ENCODE measurements around the gene SLC35D2.

Gene SLC35D2

DNA sequence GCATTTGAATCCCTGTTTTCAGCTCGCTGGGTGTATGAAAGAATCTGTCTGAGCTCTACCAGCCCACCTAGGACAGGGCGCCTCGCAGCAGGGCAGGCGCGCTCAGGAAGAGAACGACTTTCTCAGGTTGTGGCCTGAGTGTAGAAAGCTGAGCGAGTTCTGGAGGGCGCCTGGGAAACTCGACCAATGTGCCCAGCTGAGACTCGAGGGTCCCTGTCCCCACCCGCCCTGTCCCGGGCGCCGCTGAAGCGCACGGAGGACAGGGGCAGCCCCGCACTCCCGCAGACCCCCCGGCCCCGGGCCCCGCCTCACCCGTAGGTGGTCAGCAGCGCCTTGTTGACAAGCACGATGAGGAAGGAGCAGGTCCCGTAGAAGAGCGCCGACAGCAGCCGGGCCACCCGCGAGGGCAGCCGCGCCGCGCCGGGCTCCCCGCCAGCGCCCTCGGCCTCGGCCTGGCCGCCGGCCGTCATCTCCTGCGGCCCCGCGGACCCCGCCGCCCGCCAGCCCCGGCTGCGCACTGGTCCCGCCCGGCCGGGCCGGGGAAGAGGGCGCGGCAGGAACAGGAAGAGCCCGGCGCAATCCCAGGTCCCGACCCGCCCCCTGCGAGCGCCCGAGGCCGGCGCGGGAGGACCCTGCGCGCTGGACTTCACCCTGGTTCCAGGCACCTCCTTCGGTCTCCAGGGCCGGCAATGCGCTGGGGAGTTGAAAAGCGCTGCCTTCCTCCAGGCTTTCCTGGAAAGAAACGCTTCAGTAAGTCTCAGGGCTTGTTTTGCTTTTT is at the start of gene SLC35D2:
Gene SLC35D2, minus strand, starts transcription at position 547 of the 778 bp plus-strand sequence. Its CDS starts 77 bp downstream, at position 470.
- peak; percentile 76 for DNase-seq

DNA sequence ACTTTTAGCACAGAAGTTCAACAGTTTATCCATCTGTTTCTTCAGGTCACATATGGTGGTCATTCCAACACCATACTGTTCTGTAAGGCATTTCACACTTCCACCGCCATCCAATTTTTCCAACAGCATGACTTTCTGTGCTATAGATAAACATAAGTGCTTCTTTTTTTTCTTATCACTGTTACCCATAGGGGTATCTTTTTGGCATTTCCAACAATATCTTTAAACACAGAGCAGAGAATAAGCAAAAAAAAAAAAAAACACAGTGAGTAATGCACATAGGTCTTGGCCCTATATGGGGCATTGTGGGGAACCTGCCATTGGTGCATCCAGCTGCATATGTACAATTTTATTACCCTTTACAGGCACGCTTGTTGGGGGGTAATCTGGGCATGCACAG is 46.9 kb upstream of the SLC35D2 start:
- DNase-seq: no peak

DNA sequence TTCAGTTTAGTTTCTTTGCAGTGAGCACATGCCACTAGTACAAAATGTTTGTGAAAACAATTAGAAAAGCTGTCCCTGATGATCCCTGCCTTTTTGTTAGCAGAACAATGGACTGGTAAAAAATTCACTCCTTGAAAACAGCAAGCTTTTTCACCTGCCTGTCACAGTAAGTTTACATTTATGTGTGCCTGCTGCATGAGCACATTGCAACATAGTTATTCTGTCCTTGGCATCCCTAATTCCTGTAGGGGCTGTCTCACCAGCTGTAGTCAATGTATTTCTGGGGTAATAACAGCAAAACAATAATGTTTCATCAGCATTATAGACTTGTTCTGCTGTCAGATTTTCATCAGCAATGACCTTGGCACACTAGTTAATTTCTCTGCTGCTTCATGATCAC is 46.2 kb upstream of the SLC35D2 start:
- no peak for DNase-seq

DNA sequence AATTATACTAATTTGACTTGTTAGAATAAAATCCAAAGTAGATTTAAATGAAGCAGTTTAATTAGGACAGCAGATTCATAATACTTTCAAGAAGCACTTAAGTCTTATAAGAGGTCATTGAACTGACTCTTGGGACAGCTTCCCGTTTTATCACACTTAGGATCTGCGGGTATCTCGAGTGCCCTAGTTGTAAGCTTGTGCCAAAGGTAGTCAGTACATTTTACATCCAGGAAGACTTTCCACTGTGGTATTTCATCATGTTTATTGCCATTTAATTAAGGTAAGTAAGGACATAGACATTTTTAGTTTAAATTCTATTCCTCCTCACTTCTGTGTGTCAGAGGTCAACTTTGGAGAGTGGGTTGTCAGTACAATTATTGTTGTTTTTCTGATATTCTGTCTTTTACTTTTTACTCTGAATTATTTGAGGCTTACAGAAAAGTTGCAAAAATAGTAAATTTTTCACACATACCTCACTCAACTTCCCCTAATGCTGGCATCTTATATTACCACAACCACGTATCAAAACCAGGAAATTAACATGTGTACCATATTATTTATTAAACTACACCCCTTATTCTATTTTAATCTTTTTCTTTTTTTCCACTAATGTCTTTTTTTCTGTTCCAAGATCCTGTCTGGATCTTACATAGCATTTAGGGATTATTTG is 42.1 kb upstream of the SLC35D2 start:
- no peak for DNase-seq

DNA sequence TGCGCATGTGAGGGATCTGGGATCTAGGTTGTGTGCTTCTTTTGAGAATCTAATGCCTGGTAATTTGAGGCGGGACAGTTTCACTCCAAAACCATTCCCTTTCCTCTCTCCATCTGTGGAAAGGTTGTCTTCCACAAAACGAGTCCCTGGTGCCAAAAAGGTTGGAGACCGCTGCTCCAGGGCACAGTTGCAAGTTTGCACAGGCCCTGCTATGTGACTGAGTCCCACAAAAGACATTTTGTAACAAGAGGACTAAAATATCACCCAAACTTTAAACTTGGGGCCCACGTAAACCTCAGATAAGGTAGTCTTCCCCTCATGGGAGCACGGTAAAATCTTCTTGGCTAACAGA is 40.5 kb upstream of the SLC35D2 start:
- DNase-seq: no peak

DNA sequence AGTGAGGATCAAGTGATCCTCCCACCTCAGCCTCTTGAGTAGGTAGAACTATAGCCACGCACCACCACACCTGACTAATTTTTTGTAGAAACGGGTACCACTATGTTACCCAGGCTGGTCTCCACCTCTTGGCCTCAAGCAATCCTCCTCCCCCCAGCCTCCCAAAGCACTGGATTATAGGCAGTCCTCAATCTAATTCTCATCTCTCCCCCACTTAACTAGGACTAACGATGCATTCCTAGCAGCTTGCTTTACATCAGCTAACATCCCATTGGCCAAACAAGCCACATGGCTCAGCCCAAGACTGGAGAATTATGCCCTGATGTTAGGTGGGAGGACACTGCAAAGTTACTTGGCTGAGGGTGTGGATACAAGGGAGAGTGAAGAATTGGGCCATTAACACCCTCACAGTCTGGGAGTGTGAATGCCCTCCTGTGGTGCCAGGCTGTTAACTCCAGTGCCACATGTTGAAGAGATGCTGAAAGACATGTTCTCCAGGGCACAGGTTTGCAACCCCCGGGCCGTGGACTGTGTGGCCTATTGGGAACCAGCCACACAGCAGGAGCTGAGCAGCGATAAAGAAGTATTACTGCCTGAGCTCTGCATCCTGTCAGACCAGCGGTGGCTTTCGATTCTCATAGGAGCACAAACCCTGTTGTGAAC is 39.9 kb upstream of the SLC35D2 start:
- no peak for DNase-seq

DNA sequence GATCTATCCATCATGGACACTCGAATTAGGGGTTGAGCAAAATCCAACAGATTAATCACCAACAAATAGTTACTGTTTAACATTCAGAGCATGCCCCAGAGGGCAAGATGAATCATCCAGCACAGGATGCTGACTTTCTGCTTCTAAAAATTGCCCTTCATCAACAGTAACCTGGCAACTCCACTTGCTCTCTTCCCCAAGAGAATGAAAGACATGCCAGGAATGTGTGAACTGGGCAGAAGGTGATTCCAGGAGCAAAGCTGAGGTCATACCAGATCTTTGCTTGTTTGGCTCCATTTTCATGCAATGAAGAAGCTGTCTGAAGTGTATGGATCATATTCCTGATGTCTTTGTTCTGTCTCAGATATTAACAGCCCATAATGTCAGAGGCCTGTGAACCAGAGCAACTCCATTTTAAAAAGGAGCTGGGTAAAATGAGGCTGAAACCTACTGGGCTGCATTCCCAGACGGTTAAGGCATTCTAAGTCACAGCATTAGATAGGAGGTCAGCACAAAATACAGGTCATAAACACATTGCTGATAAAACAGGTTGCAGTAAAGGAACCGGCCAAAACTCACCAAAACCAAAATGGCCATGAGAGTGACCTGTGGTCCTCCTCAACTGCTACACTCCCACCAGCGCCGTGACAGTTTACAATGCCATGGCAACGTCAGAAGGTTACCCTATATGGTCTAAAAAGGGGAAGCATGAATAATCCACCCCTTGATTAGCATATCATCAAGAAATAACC is 37.1 kb upstream of the SLC35D2 start:
- DNase-seq: peak; percentile 98

DNA sequence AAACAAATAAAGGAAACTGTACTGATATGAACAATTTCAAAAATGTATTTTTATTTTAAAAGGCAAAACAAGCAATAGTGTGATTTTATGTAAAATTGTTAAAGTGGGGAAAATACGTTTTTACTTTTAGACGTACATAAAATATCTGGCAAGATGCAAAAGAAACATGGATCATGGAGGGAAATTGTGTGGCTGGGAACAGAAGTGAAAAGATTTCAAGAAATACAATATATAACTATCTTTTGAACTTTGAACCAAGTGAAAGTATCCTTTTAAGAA is 36.1 kb upstream of the SLC35D2 start:
- no peak for DNase-seq

DNA sequence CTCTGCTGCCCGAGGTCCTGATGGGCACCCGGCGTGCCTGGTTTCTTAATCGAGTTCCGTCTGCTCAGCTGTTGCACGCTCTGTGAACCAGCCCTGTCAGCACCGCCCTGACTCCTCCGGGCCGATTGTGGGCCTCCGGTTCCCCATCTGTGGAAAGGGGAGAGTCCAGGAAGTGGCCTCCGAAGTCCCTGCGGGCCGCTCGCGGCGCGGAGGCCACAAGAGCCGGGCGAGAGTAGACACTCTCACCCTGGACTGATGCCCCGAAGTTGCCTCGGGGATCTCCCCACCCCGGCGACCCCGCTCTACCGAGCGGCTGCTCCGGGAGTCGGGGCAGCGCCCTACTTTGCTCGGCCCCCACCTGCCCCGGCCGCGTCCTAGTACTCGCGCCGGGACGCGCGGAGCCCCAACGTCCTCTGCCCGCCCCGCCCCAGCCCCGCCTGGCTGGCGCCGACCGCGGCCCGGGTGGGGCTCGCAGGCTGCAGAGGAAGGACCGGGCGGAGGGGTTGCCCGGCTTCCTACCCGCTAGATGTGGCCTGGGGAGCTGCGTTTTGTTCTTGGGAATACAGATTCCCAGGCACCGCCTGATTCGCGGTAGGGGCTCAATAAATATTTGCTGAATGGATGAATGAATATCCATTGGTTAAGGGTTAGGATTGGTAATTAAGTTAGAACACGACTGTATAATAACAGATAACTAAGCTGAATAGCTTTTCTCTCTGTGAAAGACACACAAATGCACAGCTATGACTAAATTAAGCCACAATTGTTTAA is 35.6 kb upstream of the SLC35D2 start:
- DNase-seq: peak; percentile 71

DNA sequence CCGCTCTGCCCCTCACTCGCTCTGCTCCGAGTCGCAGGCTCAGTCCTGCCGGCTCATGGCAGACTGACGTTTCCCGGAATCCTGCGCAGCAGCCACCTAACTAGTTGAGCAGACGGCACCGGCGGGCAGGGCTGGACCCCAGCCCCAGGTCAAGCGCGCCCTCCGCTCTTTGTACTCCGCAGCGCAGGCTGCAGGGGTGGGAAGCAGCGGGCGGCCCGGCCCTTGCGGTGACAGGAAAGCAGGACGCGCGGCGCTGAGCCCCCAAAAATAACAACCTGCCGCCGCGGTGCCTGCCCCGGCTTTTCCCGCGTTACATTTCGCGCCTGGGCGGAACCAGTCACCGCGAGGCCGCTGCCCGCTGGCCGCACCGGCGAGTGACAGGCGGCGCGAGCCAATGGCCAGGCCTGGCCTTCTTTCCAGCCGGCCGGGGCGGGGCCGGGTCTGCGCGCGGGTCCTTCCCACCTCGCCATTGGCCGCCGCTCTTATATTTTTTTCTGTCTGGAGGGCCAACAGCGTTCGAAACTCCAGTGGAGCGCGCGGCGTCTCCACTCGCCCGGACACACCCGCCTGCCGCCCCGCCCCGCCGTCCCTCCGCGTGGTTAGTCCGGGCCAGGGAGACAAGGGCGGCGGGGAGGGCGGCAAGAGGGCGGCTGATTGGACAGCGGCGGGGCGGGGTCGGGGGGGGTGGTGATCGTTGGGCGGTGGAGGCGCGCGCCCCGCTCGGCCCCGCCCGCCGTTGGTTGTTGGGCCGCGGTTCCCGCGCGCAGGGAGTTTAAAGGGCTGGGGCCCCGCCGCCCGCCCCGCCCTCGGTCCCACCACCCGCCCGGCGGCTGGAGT is 34.8 kb upstream of the SLC35D2 start, which contains the start of gene ZNF367:
Gene ZNF367, minus strand, starts transcription at position 288 of the 837 bp plus-strand sequence. CDS start 338 bp downstream, outside the sequence.
- DNase-seq: peak; percentile 99

DNA sequence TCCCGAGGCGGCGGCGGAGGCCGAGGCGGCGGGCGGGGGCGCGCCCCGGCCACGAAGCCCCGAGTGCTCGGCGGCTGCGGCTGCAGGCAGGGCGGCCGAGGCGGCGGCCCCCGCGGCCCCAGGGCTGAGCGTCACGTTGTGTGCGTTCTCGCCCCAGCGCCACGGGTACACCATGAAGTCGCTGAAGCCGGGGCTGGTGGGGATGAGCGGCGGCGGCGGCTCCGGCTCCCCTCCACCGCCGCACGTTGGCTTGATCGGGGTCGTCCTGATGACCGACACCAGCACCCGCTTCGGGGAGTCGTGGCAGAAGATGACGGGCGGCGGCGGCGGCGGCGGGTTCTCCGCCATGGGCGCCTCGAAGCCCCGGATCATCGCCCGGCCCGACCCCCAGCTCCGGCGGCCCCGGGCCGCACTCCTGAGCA is 34.2 kb upstream of the SLC35D2 start:
- peak; percentile 36 for DNase-seq

DNA sequence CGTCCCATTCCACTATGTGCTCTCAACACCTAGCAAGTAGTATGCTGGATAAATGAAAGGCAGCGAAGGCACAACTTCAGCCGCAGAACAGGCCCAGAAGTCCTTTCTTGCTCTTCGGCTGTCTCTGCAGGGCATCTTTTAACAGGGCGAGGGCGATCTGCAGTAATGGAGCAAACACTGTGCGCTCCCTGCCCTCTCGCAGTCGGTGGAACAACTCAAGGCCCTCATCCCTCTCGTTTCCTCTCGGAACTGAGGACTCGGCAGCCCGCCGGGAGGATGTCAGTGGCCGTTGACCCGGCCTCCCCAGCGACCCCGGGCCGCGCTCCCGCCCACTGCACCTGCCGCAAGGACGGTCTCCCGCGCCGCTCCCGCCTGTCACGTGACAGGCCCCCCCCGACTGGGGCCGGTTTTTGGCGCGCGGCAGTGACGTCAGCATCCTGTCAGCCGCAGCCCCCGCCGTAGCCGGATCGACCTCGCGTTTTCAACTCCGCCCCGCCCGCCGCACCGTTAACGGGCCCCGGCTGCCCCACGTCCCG is 33.6 kb upstream of the SLC35D2 start:
- peak; percentile 82 for DNase-seq

DNA sequence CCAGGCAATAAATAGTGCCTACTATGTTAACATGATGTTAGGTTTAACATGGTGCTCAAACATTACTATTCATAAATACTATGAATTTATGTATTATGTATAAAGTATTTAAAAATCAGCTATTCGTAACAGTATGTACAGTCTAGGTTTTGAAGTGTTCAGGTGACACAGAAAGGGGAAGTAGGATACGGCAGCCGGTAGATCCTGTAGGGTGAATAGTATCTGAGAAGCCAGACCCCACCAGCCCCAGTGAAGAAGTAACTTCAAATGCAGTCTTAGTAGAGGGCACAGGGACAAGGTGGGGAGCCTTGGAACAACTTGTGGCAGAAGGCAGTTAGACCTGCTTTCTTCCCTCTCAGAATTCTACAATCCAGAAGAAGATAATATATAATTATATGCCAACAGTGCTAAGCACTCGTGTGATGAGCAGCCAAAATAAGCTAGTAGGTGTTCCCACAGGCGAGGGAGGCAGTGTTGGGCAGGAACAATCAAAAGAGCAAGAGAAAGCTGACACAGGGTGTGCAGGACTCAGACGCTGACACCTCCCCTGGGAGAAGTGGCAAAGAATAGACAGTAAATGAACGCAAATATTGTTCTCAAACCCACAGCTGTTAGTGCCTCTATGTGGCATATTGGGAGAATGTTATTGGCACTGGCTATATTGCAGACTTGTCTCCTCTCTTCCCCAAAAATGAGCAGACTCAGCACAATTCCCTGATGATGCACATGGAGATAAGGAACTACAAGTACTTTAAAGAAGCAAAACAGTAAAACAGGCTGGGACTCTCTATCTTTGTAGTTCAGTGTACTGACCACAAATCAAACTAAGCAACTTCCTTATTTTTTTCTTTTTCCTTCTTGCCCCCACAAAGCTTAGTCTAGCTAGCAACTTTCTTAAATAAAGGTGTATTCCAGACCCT is 30.1 kb upstream of the SLC35D2 start:
- DNase-seq: no peak

DNA sequence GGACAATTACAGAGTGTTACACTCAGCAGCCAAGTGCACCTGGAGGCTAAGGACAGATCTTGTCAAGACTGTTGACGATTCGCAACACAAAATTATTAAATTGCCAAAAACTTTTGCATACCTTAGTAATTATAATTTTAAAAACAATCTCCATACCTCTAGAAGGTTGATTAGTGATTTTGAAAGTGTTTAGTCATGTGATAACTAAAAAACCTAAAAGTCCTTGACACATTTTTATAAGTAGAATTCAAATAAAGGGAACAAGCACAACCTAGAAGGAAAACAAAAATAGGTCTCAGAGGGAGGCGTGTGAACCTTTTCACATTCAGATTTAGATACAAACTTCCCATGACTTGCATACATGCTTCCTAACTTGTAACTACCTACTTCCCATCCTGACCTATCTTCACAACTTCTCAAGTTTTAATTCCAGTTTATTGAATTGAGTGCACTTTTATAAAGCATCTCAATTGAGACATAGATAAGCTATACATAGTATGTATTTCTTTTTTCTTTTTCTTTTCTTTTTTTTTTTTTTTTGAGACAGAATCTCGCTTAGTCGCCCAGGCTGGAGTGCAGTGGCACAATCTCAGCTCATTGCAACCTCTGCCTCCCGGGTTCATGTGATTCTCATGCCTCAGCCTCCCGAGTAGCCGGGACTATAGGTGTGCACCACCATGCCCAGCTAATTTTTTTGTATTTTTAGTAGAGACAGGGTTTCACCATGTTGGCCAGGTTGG is 28.8 kb upstream of the SLC35D2 start:
- DNase-seq: no peak

DNA sequence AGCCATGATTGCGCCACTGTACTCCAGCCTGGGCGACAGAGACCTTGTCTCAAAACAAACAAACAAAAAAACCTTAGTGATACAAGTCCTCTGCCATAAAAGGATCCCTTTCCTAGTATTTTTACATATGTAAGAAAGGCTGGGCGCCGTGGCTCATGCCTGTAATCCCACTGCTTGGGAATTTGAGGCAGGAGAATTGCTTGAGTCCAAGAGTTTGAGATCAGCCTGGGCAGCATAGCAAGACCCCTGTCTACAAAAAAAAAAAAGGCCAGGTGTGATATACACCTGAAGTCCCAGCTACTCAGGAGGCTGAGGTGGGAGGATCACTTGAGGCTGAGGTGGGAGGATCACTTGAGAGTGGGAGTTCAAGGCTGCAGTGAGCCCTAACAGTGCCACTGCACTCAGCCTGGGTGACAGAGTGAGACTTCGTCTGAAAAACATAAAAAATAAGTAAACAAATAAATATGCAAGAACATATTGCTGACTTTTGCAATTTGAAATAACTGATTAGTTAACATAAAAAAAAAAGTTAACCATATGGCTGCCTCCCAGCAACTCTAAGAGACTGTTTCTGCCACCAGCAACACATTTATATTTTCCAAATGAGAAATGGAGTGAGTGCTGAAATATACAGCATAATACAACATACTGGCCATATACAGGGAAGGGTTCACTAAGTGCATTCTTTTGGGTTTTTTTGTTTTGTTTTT is 27.8 kb upstream of the SLC35D2 start:
- DNase-seq: no peak

DNA sequence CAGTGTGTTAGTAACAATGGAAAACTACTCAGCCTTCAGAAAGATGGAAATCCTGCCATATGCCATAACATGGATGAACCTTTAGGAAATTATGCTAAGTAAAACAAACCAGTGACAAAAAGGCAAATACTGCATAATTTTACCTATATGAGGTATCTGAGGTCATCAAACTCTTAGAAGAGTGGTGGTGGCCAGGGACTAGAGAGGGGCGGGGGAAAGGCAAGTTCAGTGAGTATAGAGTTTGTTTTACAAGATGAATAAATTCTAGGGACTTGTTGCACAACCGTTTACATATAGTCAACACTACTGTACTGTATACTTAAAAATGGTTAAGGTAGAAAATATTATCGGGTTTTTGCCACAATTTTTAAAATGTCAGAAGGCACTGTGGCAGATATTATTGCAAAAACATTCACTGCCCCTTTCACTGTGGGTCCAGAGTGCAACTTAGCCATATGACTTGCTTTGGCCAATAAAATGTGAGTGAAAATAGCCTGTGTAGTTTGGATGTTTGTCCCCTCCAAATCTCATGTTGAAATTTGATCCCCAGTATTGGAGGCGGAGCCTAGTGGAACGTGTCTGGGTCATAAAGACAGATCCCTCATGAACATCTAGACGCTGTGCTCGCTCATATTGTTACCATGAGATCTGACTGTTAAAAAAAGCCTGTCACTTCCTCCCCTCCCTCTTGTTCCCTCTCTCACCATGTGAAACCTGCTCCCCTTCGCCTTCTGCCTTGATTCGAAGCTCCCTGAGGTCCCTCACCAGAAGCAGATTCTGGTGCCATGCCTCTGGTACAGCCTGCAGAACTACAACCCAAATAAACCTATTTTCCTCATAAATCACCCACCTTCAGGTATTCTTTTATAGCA is 25.1 kb upstream of the SLC35D2 start:
- DNase-seq: no peak

DNA sequence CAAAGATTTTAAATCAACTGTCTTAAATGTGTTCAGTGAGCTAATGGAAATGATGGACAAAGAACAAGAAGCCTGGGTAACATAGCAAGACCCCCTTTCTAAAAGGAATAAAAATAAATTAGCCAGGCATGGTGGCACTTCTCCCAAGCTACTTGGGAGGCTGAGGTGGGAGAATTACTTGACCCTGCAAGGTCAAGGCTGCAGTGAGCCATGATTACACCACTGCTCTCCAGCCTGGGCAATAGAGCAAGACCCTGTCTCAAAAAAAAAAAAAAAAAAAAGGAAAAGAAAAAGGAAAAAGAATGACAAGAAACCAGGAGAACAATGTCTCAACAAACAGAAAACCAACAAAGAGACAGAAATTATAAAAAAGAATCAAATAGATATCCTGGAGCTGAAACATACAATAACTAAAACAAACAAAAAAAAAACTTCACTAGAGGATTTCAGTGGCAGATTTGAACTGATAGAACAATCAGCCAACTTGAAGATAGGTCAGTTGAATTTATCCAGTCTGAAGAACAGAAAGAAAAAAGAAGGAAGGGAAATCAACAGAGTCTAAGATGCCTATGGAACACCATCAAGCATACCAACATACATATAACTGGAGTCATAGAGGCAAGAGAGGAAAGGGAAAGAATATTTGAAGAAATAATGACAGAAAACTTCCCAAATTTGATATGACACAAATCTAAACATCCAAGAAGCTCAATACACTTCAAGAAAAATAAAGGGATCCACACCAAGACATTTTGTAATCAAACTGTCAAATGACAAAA is 16.8 kb upstream of the SLC35D2 start:
- DNase-seq: no peak
